Measurements from ENCODE around the gene ID3.
A peak's percentile ranks its signal among the peaks of the same experiment; 100 is the strongest.
"Not testable (repeated sequence)": the region's sequence is repeated elsewhere in the genome, so short reads cannot be mapped to it uniquely, and the experiment has no call there.

ID3 gene

DNA sequence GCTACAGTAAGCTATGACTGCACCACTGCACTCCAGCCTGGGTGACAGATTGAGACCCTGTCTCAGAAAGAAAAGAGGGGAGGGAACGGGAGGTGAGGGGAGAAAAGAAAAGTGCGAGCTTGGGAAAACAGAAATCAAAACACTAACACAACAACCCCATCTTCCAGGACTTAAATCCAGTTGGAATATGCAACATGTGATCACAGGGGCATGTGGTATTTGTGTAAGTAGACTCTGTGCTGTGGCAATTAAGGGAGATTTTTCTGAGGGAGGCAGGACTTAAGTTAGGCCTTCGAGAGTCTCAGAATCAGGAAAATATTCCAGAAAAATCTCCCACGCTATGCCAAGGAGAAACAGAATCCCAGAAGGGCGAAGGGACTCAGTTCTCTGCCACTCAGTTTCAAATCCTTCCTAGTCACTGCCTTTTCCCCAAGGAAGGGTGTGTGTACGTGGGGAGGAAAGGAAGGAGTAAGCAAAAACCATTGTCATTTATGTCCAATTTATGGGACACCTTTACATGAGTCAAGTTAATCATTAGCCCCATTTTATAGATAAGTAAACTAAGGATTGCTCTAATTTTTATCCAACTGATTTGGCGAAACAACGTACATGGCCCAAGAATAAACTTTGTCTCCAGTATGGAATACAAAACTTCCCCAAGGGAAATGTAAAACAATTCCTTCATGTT lies 12.3 kb downstream of the ID3 start:
- no peak for DNase-seq

DNA sequence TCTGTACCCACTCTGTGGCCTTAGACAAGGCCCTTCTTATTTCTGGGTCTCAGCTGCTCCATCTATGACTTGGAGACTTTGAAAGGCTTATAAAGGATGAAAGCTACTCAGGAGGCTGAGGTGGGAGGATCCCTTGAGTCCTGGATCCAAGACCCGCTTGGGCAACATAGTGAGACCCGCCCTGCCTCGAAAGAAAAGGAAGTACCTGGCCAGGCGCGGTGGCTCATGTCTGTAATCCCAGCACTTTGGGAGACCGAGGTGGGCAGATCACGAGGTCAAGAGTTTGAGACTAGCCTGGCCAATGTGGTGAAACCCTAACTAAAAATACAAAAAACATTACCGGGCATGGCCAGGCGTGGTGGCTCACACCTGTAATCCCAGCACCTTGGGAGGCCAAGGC lies 13.4 kb downstream of the ID3 start:
- no peak for DNase-seq

DNA sequence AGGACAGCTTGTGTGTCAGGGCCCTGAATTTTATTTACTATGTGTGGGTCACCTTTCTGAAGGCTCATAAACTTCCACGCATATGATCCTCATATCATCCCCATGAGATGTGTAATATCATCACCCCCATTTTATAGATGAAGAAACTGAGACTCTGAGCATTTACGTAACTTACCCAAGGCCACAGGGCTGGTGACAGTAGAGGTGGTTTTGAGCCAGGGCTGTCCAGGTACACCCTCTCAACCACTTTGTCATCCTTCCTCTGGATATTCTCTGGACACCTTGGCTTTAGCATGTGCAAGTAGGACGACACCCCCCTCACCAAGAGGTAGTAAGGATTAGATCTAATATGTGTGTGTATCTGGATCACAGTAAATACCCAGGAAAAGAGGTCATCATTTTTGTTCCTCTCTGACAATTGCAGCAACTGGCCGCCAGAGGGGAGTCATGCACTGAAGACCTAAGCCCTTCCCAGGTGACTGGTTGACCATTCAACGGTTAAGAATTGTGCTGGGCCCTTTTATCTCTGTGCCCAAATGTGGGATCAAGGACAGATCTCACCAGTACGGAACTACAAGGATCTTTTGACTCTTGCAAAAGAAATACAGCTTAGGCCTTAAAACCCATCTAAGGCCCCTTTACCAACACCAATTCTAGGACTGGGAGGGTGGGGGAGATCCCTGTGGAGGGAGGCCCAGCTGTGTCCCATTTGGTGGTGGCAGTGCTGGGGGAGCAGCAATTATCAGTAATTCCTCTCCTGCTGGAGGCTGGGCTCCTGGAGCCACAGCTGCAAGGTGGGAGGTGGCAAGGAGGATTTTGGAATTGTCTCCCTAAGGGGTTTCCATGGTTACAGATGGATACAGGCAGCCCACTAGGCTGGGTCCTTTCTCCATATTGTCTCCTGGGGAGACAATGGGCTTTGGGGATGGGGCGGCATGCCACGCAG lies 14.6 kb downstream of the ID3 start:
- peak; percentile 86 for DNase-seq

DNA sequence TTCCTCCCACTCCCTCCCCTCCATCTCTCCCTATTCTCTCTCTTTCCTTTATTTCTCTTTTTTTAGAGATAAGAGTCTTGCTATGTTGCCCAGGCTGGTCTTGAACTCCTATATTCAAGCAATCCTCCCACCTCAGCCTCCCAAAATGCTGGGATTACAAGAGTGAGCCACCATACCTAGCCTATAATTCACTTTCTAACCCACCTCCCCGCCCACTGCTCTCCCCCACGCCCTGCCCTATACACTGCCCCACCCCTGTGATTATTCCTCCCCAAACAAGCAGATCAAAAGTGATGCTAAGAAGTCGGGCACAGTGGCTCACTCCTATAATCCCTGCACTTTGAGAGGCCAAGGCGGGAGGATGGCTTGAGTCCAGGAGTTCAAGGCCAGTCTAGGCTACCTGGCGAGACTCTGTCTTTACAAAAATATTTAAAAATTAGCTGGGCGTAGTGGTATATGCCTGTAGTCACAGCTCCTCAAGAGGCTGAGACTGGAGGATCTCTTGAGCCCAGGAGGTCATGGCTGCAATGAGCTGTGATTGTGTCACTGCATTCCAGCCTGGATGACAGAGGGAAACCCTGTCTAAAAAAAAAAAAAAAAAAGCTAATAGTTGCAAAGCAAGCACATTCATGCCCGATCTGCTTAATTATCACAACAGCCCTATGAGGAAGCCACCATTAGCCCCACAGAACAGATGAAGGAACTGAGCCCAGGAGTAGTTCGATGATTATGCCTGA lies 15.4 kb downstream of the ID3 start:
- DNase-seq = no peak

DNA sequence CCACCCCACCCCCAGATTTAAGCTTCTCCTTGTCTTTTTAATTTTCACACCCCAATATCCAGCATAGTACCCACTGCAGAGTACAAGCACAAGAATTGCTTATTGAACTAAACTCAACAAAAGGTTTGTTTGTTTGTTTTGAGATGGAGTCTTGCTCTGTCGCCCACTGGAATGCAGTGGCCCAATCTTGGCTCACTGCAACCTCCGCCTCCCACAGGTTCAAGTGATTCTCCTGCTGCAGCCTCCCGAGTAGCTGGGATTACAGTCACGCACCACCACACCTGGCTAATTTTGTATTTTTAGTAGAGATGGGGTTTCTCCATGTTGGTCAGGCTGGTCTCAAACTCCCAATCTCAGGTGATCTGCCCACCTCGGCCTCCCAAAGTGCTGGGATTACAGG lies 16.4 kb downstream of the ID3 start:
- not testable (repeated sequence) for DNase-seq

DNA sequence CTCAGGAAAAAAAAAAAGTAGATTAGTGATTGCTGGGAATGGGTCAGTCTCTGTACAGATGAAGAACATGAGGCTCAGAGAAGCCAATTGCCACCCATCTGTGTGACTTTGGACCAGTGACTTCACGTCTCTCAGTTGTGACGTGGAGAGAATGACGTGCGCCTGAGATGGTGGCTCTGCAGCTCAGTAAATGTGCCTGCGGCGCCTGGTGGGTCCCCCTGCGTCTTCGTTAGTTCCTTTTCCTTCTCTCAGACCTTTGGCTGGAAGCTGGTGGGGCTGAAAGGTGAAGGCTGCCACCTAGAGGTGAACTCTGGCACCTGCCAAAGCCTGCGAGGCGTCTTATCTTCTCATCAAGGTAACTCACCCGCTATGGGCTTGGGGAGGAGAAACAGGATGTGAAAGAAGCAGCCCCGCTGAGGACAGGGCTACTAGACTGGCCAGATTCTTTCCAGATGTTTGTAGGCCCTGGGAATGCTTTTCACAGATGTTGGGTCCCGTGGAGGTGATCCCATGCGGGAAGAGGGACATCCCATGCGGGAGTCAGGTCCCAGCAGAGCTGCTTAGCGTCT lies 19.5 kb downstream of the ID3 start:
- peak; percentile 92 for DNase-seq

DNA sequence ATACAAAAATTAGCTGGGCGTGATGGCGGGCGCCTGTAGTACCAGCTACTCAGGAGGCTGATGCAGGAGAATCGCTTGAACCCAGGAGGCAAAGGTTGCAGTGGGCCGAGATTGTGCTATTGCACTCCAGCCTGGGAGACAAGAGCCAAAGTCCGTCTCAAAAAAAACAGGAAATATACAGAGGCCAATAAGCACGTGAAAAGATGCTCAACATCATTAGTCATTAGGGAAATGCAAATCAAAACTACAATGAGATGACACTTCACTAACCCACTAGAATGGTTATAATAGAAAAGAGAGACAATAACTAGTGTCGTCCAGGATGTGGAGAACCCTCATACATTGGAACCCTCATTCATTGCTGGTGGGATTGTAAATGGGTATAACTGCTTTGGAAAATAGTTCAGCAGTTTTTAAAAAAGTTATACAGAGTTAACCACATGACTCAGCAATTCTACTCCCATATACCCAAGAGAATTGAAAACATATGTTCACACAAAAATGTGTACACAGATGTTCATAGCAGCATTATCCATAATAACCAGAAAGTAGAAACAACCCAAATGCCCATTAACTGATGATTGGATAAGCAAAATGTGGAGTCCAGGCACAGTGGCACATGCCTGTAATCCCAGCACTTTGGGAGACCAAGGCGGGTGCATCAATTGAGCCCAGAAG lies 21.9 kb downstream of the ID3 start:
- DNase-seq = no peak

DNA sequence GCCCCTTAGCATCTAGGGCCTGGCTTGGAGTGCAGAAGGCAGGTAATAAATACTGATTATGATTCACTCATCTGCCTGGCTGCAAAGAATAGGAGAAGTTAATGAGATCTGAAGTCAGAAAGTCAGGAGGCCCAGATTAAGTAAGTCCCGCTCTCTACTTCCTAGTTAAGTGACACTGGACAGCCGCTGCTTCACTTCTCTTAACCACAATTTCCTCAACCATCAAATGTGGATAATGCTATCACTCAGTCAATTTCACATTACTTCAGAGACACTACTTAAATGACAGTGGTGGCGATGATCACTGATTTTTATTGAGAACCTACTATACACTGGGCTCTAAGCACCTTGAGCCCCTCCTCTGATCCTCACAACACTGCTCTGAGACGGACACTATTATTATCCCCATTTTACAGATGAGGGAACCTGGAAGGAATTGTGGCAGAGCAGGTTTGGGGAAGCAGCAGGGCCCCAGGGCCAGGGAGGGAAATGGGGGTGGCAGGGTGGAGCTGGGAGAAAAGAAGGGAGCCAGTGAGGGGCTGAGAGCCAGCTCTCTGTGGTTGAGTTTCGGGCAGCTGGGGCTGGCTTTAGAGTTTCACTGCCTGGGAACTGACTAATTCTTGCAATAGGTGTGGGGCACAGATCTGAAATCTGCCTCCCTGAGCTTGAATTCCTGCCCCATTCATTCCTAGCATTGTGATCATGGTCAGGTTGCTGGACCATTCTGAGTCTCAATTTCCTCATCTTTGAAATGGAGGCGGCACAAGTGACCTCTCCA lies 25.9 kb downstream of the ID3 start:
- DNase-seq = no peak

DNA sequence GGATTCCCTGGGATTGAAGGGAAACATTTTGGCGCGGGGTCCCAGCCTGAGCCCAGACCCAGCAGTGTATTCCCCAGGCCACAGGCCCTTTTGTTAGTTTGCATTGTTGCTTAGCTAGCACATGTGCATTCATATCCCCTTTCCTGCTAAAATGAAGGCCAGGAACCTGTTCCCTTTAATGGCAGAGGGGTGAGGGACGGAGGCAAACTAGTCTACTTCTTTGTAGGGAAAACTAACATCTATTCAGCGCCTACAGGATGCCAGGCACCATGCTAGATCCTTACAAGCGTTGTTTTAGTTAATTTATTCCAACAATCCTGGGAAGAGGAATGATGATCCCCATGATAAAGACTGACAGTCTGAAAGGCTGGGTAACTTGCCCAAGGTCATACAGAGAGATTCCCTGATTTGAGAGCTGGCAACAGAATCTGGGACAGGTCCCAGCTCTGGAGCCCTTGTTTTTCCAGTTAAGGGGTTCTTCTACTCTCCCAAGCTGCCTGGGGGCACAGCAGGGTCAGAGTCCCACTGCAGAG lies 27.7 kb downstream of the ID3 start:
- DNase-seq = no peak

DNA sequence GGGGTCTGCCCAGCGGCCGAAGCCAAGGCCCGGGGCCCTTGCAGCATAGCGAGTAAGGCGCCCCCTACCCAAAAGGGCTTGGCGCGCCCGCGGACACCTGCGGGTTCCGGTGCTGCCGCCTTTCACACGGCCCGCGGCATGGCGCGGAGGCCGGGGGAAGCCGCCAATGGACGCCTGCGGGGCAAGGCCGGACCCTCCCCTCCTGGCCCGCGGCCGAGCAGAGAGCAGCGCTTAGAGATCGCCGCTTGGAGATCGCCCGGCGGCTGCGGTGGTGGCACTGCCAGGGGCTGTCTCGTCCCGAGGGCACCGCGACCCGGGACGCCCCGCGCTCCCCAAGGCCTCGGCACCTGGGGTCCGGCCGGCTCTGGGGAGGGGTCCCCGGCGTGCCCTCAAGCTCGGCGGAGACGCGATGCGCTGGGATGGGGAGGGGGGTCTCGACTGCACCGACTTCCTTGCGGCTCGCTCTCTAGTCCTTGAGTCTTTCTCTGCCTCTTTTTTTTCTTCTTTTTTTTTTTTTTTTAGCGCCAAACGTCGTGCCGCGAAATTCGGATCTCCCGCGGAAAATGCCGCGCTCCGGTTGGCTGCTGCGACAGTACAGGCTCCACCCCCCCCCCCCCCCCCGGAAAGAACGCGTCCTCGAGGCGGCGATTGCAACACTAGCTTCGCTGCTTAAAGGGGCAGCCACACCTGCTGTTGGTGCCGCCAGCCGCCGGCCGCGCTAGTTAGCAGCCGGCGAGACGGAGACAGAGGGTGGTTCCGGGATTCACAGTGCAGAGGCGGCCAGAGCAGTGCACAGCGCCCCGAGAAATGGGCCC lies 28.3 kb downstream of the ID3 start, which contains the start of gene E2F2:
TSS of gene E2F2 (minus strand) at position 487 of the 815 bp plus-strand sequence. CDS start at position 47, 440 bp downstream.
- DNase-seq = peak; percentile 94

DNA sequence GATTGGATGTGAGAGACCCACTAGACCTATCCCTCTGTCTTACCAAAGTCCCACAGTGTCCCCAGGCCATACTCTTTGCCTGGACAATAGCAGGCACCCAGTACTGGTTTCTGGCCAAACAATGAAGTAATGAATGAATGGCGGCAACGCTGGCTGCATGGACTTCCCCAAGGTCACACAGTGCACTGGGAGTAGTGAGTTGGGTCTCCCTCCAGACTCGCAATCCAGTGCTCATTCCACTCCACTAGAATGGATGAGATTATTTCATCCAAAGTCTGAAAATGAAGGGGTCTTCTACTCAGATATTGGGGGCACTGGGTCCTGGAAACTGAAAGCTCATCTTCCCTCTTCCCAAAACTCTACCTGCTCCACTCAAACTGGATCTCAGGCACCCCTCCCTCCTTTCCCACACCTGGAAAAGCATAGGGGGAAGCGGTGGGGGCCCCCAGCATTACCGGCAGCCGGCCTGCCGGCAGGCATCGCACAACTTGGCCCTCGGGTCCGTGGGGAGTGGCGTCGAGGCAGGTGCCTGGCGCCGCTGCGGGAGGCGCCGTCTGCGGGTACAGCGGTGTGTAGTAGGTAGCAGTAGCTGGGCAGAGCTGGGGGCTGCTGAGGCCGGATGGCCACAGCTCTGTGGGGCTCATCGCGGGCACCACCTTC lies 29.1 kb downstream of the ID3 start:
- no peak for DNase-seq

DNA sequence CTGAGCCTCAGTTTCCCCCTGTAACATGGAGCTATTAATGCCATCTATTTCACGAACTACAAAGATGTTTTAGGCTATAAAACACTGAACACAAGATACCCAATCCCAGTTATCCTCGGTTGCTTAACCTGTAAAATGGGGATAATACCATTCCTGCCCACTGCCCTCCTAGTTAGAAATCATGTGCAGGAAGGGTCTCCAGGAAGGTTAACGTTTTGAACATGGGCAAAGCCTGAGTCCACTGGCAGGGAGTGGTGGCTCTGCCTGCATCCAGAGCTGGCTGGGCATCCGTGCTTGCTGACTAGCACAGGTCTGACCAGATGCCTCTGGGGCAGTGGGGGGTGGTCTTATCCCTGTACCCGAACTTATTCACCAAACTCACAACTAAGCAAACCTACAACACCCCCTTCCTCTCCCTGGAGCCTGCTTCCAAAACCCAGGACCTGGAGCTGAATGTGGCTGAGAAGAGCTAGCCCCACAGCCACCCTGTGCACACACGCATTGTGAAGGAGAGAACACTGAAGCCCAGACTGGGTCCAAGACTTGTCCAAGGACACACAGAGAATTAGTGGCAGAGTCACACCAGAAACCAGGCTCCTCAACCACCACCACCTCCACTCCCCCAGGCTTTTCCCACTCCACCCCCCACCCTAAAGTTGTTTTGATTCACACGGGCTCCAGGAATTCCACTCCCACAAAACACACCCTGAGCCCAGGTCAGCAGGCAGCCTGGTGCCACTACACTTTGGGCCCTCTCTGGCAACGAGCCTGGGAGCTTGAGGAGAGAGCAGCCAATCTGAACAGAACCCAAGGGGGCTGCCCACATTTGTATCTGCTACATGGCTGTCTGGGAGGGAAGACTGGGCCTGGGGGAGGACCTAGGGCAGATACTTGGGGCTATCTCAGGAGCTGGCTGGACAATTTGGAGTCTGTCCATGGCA lies 29.9 kb downstream of the ID3 start:
- DNase-seq = no peak

DNA sequence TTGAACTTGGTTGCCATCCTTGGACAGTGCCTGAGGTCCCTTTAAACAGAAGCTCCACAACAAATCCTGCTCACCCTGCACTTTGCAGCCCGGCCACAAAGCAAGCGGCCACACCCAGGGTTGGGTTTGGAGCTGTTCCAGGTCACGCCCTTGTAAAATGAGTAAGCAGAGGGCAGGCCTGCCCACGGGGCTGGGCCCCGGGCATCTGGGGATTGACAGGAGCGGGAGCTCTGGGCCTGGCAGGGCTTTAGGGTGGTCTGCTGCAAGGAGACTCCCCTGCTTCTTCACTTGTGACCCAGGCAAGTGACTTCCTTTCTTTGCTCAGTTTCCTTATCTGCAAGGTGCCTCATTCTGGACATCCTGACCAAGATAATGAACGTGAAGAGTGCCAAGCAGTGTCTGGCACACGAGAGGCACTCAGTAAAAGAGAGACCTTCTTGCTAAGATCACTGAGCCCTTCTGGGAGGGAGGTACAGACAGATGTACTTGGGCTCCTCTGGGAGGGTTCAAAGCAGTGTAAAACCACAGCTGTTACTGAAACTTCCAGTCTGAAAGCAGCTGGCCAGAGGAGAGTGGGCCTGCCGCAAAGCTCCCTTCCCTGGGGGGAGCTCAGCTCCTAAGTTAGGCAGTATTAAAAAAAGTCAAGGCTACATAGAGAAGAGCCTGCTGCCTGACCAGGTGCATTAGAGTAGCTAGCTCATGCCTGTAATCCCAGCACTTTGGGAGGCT lies 30.9 kb downstream of the ID3 start:
- DNase-seq = peak; percentile 92

DNA sequence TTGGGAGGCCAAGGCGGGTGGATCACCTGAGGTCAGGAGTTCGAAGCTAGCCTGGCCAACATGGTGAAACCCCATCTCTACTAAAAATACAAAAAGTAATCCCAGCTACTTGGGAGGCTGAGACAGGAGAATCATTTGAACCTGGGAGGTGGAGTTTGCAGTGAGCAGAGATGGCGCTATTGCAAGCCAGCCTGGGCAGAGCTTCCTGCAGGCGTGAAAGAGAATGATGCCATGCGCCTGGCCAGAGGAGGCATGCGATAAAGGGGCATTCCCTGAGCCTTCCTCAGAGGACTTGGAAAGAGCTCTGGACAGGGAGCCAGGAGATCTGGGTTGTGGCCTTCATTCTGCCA lies 31.4 kb downstream of the ID3 start:
- no peak for DNase-seq

DNA sequence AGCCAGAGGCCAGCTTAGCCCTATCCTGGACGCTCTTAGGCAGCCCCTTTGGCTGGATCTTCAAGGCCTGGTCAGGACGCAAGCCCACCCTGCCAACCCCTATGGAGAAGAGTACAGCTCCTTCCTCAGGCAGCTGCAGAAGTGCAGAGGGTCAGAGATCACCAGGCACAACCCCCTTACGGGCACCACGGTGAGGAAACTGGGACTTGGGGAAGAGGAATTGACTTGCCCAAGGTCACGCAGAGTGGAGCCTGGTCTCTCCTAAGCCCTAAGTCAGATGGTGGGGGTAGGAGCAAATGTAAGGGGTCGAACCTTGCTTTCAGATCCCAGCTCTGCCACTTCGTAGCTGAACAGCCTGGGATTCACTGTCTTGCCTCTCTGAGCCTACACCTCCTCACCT lies 31.9 kb downstream of the ID3 start:
- no peak for DNase-seq

DNA sequence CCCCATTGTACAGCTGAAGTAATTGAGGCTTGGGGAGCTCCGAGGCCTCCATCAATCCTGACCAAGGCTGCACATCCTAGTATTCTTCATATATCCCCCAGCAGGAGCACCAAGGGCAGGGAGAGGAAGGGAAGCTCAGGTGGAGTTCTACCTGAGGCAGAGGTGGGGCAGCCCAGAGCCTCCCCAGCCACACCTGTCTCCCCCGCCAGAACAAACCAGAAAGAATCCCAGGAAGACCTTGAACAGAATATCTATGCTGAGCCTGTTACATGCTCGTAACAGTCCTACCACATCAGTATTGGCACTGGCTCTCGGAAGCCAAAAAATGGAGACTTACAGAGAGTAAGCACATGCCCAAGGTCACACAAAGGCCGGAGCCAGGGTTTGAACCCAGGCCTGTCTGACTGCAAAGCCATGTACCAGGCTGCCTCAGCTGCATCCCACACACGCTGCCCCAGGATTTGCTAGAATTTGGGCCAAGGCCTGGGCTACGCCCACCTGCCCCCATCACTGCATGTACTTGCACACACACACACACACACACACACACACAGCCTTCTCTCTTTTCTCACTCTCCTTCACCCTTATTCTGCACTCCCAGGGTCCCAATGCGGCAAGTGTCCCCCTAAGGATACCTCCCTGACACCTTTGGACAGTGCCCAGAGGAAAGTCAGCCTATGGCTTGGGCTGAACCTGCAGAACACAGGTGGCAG lies 32.8 kb downstream of the ID3 start:
- no peak for DNase-seq

DNA sequence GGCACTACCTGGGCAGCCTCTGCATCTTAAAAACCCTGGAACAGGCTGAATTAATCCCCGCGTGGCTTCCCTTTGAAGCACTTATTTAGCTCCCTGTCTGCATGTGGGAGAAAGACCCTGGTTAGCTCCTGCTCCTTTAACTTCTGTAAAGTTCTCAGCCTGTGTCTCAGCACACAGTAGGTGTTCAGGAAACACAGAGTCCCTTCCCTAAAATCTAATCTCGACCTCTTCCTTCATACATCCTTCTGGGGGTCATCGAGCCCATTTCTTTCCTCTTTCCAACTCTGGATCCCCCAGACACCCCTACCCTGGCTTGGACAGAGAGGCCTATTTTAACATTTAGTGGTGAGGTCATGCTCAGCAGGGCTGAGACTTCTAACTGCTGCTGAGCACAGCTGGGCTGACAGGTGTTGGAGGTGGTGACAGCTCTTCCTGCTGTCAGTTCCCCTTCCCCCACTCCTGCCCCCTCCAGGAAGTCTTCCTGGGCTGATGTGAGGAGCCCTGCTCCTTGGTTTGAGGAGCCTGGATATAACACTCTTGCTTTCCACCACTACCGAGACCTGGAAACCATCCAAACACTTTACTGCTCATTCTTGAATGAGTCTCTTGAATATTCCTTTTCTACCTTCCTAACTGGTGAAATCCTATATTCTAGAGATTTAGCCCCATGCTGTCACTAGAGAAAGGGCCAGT lies 33.6 kb downstream of the ID3 start:
- no peak for DNase-seq
